Hematopoietic multipotent progenitor cell (in vitro differentiated cells): ENCODE measurements around the gene GNG8. TPM values are rescaled to one million over a fixed set of nuclear protein-coding genes. Genes with fewer than 3 reads are reported as not detected.

Experiments
- total RNA-seq: library from RNA; depleted of rRNA; stranded (reverse); fragments of >200 nt; gene quantifications from one replicate; pipeline ENCODE4 v1.2.3, GENCODE V29; 2012

The GNG8 gene
- total RNA-seq, 1 donor, result not detected

Other genes starting within 250 kb of the GNG8 start
- gene CCDC8, start 222.6 kb downstream of the GNG8 start, total RNA-seq, result 2.4 TPM
- gene PNMA8C, start 207.3 kb downstream of the GNG8 start, total RNA-seq, result 0.27 TPM
- gene PNMA8A, start 164.6 kb downstream of the GNG8 start, total RNA-seq, result 7.3 TPM
- gene PNMA8B, start 140.3 kb downstream of the GNG8 start, total RNA-seq, result 0.81 TPM
- 76.2 TPM for gene CALM3, start 34.9 kb downstream of the GNG8 start, total RNA-seq
- 4.3 TPM for gene PTGIR, start 11.1 kb downstream of the GNG8 start, total RNA-seq
- under 0.01 TPM for gene DACT3, start 25.0 kb upstream of the GNG8 start, total RNA-seq
- 50.4 TPM for gene PRKD2, start 80.9 kb upstream of the GNG8 start, total RNA-seq
- gene FKRP, start 109.9 kb upstream of the GNG8 start, total RNA-seq, result 19.1 TPM
- 98.3 TPM for gene STRN4, start 110.2 kb upstream of the GNG8 start, total RNA-seq
- 37.2 TPM for gene SLC1A5, start 152.4 kb upstream of the GNG8 start, total RNA-seq
- 75.9 TPM for gene AP2S1, start 214.6 kb upstream of the GNG8 start, total RNA-seq
- gene ARHGAP35, start 224.8 kb upstream of the GNG8 start, total RNA-seq, result 22.1 TPM